Body of pancreas (tissue), 4 donors: ENCODE measurements around the gene TPP2. TPM values are rescaled to one million over a fixed set of nuclear protein-coding genes. Genes with fewer than 3 reads are reported as not detected.

ENCODE experiments used
- ATAC-seq: fragments of 150-250 bp; one replicate; pipeline ENCODE4 v1.9.1; 2016
- DNase-seq, 4 donors: peaks; one replicate each; pipeline ENCODE4 v3.0.0-alpha.2; 2019
- H3K27ac ChIP-seq, 4 donors: fragments of 200-600 bp; sonication (generic); 1 replicate in 3 of 4; 2 replicates in 1 of 4; pipeline versions ENCODE4 v1.5.1 to v1.6.1; 2016 to 2019; ENCODE audit warnings: mild to moderate bottlenecking in 1 of 4, mixed read lengths in 1 of 4, moderate library complexity in 1 of 4
- H3K27me3 ChIP-seq, 2 donors: fragments of 200-600 bp; sonication (generic); one replicate each; pipeline ENCODE4 v1.6.0; 2016; ENCODE audit warnings: mild to moderate bottlenecking in 1 of 2
- H3K36me3 ChIP-seq, 2 donors: fragments of 200-600 bp; sonication (generic); replicated peaks in 1 of 2; 2 replicates each; pipeline ENCODE4 v1.5.1; 2016; ENCODE audit warnings: low read depth in 2 of 2; ENCODE audit not compliant: insufficient read depth in 1 of 2
- H3K4me1 ChIP-seq: fragments of 200-600 bp; sonication (generic); one replicate; pipeline ENCODE4 v1.6.0; 2016
- H3K4me3 ChIP-seq, 2 donors: fragments of 200-600 bp; sonication (generic); 1 replicate in 1 of 2; 2 replicates in 1 of 2; pipeline ENCODE4 v1.5.1; 2016 to 2019
- H3K9me3 ChIP-seq, 3 donors: fragments of 200-600 bp; sonication (generic); 1 replicate in 2 of 3; 2 replicates in 1 of 3; pipeline ENCODE4 v1.5.1; 2016
- POLR2A ChIP-seq, 3 donors: fragments of 450-650 bp; IDR thresholded peaks; one replicate each; pipeline ENCODE4 v1.6.1; 2016; ENCODE audit warnings: antibody characterized with exemption in 3 of 3, mild to moderate bottlenecking in 2 of 3
- WGBS, 2 donors: methylation state at CpG; one replicate each; pipeline ENCODE4 v1.1.5; 2017; 5-methylcytosine and 5-hydroxymethylcytosine counted together
- intact Hi-C: fragments of 100-400 bp; cut with DNase I; formaldehyde crosslinking; loops from one replicate; pipeline ENCODE4 v1.15.1; 2023
- total RNA-seq, 2 donors: library from RNA; depleted of rRNA; stranded (reverse); fragments of >200 nt; gene quantifications; one replicate each; pipeline ENCODE4 v1.1.0, GENCODE V29; 2016
- TF ChIP-seq, protein P1 (sequence below), 7 experiments: fragments of 450-650 bp in 4 of 7; fragments of 200-600 bp in 3 of 7; sonication (generic) in 3 of 7; IDR thresholded peaks; one replicate each; pipeline ENCODE4 v1.5.1; 2016 to 2019; ENCODE audit warnings: antibody characterized with exemption in 7 of 7

Gene TPP2
- total RNA-seq, 2 donors from 2014 or later: 29.3 to 73.5 TPM

DNA sequence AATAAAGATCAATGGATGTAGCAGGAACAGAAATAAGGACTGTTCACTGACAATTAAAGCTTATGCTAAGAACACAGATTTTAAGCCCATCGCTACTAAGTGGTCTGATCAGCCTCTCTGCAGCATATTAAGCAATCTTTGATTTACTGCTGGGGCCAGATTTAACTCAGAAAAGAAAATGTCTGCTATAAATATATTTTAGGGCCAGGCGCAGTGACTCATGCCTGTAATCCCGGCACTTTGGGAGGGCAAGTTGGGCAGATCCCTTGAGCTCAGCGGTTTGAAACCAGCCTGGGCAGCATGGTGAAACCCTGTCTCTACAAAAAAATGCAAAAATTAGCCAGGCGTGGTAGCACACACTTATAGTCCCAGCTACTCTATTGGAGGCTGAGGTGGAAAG, 55.1 kb downstream of the TPP2 start:
- no peak for TF ChIP-seq POLR2A (IDR thresholded peaks at IDR 0.05)
- TF ChIP-seq, protein P1, sequence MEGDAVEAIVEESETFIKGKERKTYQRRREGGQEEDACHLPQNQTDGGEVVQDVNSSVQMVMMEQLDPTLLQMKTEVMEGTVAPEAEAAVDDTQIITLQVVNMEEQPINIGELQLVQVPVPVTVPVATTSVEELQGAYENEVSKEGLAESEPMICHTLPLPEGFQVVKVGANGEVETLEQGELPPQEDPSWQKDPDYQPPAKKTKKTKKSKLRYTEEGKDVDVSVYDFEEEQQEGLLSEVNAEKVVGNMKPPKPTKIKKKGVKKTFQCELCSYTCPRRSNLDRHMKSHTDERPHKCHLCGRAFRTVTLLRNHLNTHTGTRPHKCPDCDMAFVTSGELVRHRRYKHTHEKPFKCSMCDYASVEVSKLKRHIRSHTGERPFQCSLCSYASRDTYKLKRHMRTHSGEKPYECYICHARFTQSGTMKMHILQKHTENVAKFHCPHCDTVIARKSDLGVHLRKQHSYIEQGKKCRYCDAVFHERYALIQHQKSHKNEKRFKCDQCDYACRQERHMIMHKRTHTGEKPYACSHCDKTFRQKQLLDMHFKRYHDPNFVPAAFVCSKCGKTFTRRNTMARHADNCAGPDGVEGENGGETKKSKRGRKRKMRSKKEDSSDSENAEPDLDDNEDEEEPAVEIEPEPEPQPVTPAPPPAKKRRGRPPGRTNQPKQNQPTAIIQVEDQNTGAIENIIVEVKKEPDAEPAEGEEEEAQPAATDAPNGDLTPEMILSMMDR (IDR thresholded peaks at IDR 0.05): no peak
- Histone ChIP-seq H3K9me3 (peaks cover 0 to 2% (median 0%) of the 10 kb centered on the region in 3 donors), H3K4me3 (no peak overlapping the region), H3K4me1 (no peaks in the 10 kb centered on the region), H3K27ac (no peak overlapping the region), H3K36me3 (peaks cover 0 to 21% of the 10 kb centered on the region in 2 donors), H3K27me3 (no peaks in the 10 kb centered on the region)
- intact Hi-C loops: no loop called here
- DNase-seq: no peak
- 93 to 94% methylated on average over 5 of the region's 5 CpGs for WGBS, 2 donors
- ATAC-seq: no peak

DNA sequence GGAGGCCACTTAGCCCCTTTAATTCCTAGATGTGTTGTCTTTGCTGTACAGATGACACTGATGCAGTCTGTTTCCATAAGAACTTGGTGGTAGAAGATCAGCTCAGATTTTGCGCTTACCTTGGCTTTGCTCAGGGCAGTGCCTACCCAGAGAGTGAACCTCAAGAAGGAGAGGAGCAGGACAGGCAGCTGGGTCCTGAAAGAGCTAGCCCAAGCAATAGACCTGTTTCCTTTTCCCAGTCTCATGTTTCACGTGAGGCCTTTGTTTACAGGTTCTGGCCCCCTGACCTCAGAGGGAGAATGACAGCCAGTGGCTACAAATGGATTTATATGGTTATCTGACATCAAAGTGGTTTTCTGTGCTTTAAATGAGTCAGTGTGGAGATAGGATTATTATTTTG, 58.0 kb downstream of the TPP2 start:
- Histone ChIP-seq H3K27ac (no peak overlapping the region), H3K27me3 (no peaks in the 10 kb centered on the region), H3K9me3 (peaks cover 0 to 2% (median 0%) of the 10 kb centered on the region in 3 donors), H3K4me3 (no peak overlapping the region), H3K4me1 (no peaks in the 10 kb centered on the region), H3K36me3 (peaks cover 0 to 10% of the 10 kb centered on the region in 2 donors)
- ATAC-seq: no peak
- intact Hi-C loops: no loop called here
- TF ChIP-seq, protein P1 (IDR thresholded peaks at IDR 0.05): no peak
- TF ChIP-seq POLR2A (IDR thresholded peaks at IDR 0.05): no peak
- no peak for DNase-seq
- WGBS, 2 donors: 57 to 87% methylated on average over 2 of the region's 2 CpGs

DNA sequence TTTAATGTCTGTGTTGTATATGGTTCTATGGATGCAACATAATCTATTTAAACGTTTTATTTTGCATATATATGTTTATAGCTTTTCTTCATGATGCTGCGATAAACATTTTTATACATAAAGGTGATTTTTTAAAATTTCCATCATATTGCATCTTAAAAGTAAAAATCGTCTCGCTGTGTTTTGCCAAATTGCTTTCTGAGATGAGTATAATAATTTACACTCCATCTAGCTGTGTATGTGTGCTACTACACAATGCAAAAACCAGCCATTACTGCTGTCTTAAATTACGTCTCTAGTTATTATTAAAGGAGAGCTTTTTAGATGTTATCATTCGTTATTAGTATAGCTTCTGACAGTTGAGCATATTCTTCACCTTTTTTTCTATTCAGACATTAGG, 60.8 kb downstream of the TPP2 start:
- H3K27ac ChIP-seq: no peak overlapping the region
- H3K36me3 ChIP-seq: peaks cover 0 to 12% of the 10 kb centered on the region in 2 donors
- TF ChIP-seq, protein P1 (IDR thresholded peaks at IDR 0.05): no peak
- no peak for TF ChIP-seq POLR2A (IDR thresholded peaks at IDR 0.05)
- ATAC-seq (no peak), DNase-seq (no peak)
- 77 to 86% methylated on average over 6 of the region's 6 CpGs for WGBS, 2 donors
- no peak overlapping the region for H3K4me3 ChIP-seq
- H3K27me3 ChIP-seq: no peaks in the 10 kb centered on the region
- no peaks in the 10 kb centered on the region for H3K9me3 ChIP-seq
- intact Hi-C loops: no loop called here
- no peaks in the 10 kb centered on the region for H3K4me1 ChIP-seq

DNA sequence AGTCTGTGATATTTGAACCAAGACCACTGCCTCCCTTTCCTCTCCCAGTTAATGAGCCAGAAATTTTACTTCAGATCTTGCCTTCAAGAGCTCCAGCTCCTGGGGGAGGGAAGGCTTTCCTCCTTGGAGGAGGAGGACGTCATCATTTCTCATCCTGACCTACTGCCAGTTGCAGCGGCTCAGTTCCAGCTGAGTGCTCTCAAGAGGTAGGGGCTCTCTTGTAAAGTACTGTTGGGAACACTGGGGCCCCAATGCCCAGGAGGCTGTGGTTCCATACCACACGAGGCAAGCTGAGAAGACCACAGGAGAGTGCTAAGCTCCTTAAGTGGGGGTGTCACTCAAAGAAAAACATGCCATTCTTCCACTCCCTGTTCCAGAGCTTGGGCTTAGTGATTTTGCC, 61.9 kb downstream of the TPP2 start:
- Histone ChIP-seq H3K36me3 (peaks cover 0 to 12% of the 10 kb centered on the region in 2 donors), H3K4me1 (no peaks in the 10 kb centered on the region), H3K27me3 (no peaks in the 10 kb centered on the region), H3K9me3 (no peaks in the 10 kb centered on the region), H3K4me3 (no peak overlapping the region), H3K27ac (no peak overlapping the region)
- WGBS, 2 donors: 94 to 97% methylated on average over 3 of the region's 3 CpGs
- intact Hi-C loops: no loop called here
- DNase-seq (no peak), ATAC-seq (no peak)
- TF ChIP-seq, protein P1 (IDR thresholded peaks at IDR 0.05): no peak
- TF ChIP-seq POLR2A (IDR thresholded peaks at IDR 0.05): no peak

DNA sequence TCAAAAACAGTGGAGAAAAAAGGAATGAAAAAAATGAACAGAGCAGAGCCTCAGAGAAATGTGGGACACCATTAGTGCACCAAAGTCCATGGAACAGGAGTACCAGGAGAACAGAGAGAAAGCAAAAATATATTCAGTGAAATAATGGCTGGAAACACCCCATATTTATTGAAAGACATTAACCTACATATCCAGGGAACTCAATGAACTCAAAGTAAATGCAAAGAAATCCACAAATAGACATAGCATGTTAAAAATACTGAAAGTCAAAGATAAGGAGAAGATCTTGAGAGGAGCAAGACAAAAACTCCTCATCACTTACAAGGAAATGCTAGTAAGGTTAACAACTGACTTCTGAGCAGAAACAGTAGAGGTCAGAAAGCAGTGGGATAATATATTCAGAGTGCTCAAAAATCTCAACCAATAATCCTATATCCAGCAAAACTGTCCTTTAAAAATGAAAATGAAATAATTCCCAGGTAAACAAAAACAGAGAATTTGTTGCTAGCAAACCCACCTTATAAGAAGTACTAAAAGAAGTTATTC, 62.5 kb downstream of the TPP2 start:
- Histone ChIP-seq H3K27ac (no peak overlapping the region), H3K27me3 (no peaks in the 10 kb centered on the region), H3K36me3 (peaks cover 0 to 15% of the 10 kb centered on the region in 2 donors), H3K4me1 (no peaks in the 10 kb centered on the region), H3K9me3 (no peaks in the 10 kb centered on the region), H3K4me3 (no peak overlapping the region)
- ATAC-seq (no peak), DNase-seq (no peak)
- intact Hi-C loops: no loop called here
- TF ChIP-seq POLR2A (IDR thresholded peaks at IDR 0.05): no peak
- TF ChIP-seq, protein P1 (IDR thresholded peaks at IDR 0.05): no peak
